NCI-H774 (cell line): ENCODE measurements around the gene PTPRR.

Experiments
- DNase-seq: peaks from one replicate; lab custom pipeline; 2025; lab: John Stamatoyannopoulos, UW

The PTPRR gene

GRCh38 chr12:70796989-70797388 is 123.5 kb downstream of the PTPRR start:
- no peak for DNase-seq

DNA sequence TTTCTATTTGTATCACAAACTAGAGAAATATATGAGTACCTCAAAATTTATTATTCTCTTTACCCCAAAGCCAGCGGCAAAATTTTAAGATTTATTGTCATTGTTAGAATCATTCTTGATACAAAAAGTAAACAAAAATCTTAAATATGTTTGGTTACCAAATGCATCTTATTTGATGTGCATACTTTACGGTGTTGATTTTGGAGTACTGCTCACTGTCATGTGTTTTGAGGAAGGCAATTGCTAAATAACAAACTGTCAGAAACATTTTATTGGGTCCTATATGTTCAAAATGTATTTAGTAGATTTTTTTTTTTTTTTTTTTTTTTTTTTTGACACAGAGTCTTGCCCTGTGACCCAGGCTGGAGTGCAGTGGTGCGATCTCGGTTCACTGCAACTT is 124.9 kb downstream of the PTPRR start:
- no peak for DNase-seq

- DNase-seq, result no peak
Observed at GRCh38 chr12:70794131-70794530, 126.4 kb downstream of the PTPRR start.

- no peak for DNase-seq
Observed at GRCh38 chr12:70788774-70789173, 131.8 kb downstream of the PTPRR start.

- no peak for DNase-seq
Observed at GRCh38 chr12:70787612-70788011, 132.9 kb downstream of the PTPRR start.

GRCh38 chr12:70785896-70786295 is 134.6 kb downstream of the PTPRR start:
- no peak for DNase-seq

- DNase-seq, result no peak
Observed at GRCh38 chr12:70784042-70784668, 136.4 kb downstream of the PTPRR start.

GRCh38 chr12:70783455-70783854 is 137.1 kb downstream of the PTPRR start:
- DNase-seq, result no peak

- DNase-seq, result no peak
Observed at GRCh38 chr12:70779250-70779649, 141.3 kb downstream of the PTPRR start.

GRCh38 chr12:70774055-70774454 is 146.5 kb downstream of the PTPRR start:
- DNase-seq, result no peak

DNA sequence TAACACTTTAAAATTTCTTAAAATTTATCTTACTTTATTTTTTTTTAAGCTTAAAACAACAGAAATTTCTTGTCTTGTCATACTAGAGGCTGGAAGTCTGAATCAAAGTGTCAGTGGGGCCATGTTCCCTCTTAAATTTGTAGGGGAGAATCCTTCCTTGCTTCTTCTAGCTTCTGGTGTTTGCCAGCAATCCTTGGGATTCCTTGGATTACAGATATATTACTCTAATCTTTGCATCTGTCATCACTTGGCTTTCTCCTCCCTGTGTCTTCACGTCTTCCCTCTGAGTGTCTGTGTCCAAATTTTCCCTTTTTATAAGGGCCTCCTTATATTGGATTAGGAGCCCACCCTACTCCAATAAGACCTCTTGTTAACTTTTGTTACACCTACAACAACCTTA is 147.7 kb downstream of the PTPRR start:
- DNase-seq, result no peak

- DNase-seq, result no peak
Observed at GRCh38 chr12:70771581-70771980, 149.0 kb downstream of the PTPRR start.

GRCh38 chr12:70763666-70764065 is 156.9 kb downstream of the PTPRR start:
- no peak for DNase-seq

- DNase-seq, result no peak
Observed at GRCh38 chr12:70762000-70762399, 158.5 kb downstream of the PTPRR start.

DNA sequence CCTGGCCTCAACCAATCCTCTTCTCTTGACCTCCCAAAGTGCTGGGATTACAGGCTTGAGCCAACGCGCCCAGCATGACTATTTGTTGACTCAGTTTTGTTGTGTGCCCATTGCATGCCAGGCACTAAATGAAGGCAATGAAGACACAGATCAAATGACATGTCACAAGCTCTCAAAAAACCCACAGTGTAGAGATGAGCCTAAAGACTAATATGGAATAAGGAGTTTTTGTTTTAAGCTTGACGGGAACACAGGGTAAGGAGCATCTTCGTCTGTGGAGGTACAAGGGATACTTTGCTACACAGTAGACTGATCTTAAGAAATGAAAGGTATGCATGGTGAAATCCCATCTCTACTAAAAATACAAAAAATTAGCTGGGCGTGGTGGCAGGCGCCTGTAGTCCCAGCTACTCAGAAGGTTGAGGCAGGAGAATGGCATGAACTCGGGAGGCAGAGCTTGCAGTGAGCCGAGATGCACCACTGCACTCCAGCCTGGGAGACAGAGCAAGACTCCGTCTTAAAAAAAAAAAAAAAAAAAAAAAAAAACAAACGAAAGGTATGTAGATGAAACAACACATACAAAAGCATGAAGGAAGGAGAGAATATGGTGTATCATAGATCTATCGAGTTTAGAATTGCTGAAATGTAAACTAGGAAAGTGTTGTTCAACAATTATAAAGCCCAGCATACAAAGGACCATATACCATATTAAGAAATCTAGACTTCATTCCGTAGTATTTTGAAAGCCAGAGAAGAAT is 161.2 kb downstream of the PTPRR start:
- no peak for DNase-seq

- no peak for DNase-seq
Observed at GRCh38 chr12:70758494-70758845, 162.1 kb downstream of the PTPRR start.

DNA sequence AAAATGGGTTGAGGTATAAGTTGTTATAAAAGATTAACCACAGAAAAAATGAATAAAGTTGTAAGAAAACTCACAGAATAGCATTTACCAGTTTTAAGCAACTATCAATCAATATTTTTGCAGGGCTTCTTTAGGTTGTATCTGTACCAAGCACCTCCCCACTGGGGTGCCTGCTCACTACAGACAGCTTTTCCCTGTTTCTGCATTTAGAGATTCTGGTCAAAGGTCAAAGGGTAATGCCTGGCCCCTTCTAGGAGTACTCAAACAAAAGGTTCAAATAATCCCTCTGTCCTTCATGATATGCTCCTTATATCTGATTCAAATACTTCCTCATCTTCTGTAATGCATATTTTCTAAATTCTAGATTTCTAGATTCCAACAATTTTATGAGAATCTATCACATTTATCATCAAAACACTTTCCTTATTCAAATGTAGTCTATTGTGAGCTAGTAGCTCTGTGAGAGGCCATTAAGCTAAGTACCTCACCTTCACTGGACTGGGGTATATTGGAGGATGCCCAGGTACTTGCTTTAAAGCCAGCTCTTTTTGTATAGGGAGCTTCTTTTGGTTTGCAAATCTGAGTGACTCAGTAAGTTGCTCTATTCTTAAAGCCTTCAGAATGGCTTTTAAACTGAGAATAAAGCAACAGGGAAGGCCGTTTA is 162.6 kb downstream of the PTPRR start:
- DNase-seq, result no peak

DNA sequence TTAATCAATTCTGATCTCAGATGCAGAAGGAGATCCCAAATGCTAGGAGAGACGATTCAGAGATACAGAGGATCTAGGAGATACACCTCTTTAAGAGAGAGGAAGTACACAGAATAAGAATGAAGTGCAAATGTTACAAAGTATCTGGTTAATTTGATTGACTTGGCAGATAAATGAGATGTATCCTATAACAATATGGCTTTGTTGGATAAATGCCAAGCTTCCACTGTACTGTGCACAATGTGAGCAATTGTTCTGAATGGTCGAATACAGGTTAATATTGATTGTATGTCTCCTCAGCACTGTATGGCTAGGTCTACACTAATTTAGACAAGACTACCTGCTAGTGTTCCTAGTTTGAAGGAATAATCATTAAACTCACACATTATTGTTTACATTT is 163.7 kb downstream of the PTPRR start:
- peak; percentile 11 for DNase-seq

DNA sequence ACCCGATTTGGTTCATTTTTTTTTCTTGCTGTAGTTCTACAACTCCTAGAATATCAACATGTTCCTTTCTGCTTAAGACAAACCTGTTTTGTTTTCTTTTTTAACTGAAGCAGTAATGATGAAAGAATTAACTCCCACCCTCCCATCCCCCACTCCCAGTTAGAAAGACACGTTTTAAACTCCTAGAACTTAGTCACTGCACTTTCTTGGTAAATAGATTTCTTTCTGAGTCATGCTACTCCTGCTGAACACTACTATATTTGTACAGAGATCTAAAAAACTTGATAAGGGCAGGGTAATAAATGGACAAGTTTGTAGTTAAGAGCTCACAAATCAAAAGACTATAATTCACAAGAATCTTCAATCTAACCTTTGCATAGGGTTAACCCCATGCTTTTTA is 164.4 kb downstream of the PTPRR start:
- no peak for DNase-seq

DNA sequence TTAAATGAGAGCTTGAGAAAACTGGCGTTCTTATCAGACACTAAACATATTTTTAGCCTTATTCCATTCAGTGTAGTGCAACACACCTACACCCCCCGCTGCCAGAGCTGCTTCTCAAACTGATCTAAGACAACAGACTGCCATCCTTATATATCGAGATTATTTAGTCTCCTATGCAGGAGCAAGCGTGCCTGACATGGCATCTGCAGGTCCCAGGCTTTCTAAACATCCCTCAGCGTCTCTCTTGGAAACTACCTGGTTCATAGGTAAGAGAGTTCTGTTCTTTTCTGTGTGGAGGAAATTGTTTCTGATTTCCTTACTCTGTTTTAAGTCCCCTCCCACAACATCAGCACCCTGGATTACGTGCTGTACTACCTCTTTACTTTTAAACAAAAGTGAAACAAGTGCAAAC is 166.2 kb downstream of the PTPRR start:
- DNase-seq, result peak; percentile 19

DNA sequence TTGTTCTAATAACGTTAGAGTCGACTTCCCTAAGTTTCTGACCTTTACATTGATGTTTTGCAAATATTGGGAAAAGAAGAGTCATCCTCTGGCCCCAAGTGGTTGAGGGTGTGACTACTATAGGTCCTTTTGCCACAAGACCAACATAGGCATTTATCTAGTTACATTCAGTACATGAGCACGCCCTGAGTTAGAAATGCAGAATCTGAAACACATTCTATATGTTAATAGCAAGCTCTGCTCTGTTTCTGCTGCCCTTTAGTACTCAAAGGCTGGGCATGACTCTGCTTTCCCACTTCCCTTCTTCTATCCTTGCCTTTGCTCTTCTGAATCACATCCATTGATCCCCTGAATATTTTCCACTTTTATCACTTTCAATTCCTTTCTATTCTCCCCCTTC is 168.2 kb downstream of the PTPRR start:
- no peak for DNase-seq

- DNase-seq, result no peak
Observed at GRCh38 chr12:70749931-70750330, 170.6 kb downstream of the PTPRR start.

- no peak for DNase-seq
Observed at GRCh38 chr12:70748809-70749208, 171.7 kb downstream of the PTPRR start.
